KBM-7 (cell line): Measurements from ENCODE around the gene CENPF.
"Not testable (repeated sequence)": the region's sequence is repeated elsewhere in the genome, so short reads cannot be mapped to it uniquely, and the experiment has no call there.

Experiments
- DNase-seq: peaks from one replicate; pipeline ENCODE4 v3.0.0-alpha.2; 2015
- in situ Hi-C: fragments of 300-500 bp; cut with MboI; formaldehyde crosslinking; loops from 2 replicates; pipeline ENCODE4 v1.14.3; 2020; ENCODE audit warnings: low sequenced_read_pairs, low pct_unique_long_range_greater_than_20kb, mixed read lengths

CENPF gene

GRCh38 chr1:214583113-214583512 is 19.9 kb upstream of the CENPF start:
- no peak for DNase-seq
- in situ Hi-C loops: loop anchor here (25.0 kb wide), 1 partner anchor 246 kb away; no protein-coding TSS in a partner anchor

- DNase-seq: no peak
- in situ Hi-C loops: loop anchor here (25.0 kb wide), 1 partner anchor 247 kb away; no protein-coding TSS in a partner anchor
These were observed 19.0 kb upstream of the CENPF start for GRCh38 chr1:214583824-214584554.

- in situ Hi-C loops: loop anchor here (25.0 kb wide), 1 partner anchor 248 kb away; no protein-coding TSS in a partner anchor
- peak; percentile 56 for DNase-seq
These were observed 17.9 kb upstream of the CENPF start for GRCh38 chr1:214584805-214585766.

- no peak for DNase-seq
- in situ Hi-C loops: loop anchor here (25.0 kb wide), 1 partner anchor 249 kb away; no protein-coding TSS in a partner anchor
These were observed 16.4 kb upstream of the CENPF start for GRCh38 chr1:214586621-214587020.

GRCh38 chr1:214587165-214587564 is 15.8 kb upstream of the CENPF start:
- in situ Hi-C loops: loop anchor here (25.0 kb wide), 1 partner anchor 250 kb away; no protein-coding TSS in a partner anchor

GRCh38 chr1:214588963-214589597 is 13.9 kb upstream of the CENPF start:
- in situ Hi-C loops: loop anchor here (25.0 kb wide), 1 partner anchor 252 kb away; no protein-coding TSS in a partner anchor
- DNase-seq: no peak

More at GRCh38 chr1:214587165-214587564, 15.8 kb upstream of the CENPF start:
- no peak for DNase-seq

- in situ Hi-C loops: loop anchor here (25.0 kb wide), 1 partner anchor 253 kb away; no protein-coding TSS in a partner anchor
These were observed 12.3 kb upstream of the CENPF start for GRCh38 chr1:214590696-214591095.

GRCh38 chr1:214591918-214592317 is 11.1 kb upstream of the CENPF start:
- not testable (repeated sequence) for DNase-seq
- in situ Hi-C loops: loop anchor here (25.0 kb wide), 1 partner anchor 255 kb away; no protein-coding TSS in a partner anchor

More at GRCh38 chr1:214590696-214591095, 12.3 kb upstream of the CENPF start:
- DNase-seq: no peak

GRCh38 chr1:214593158-214593557 is 9.8 kb upstream of the CENPF start:
- no peak for DNase-seq
- in situ Hi-C loops: loop anchor here (25.0 kb wide), 1 partner anchor 256 kb away; no protein-coding TSS in a partner anchor

- peak; percentile 37 for DNase-seq
- in situ Hi-C loops: no loop called here
These were observed 841 bp downstream of the CENPF start for GRCh38 chr1:214603819-214604252.

GRCh38 chr1:214604523-214604922 is 1.5 kb downstream of the CENPF start:
- DNase-seq: no peak
- in situ Hi-C loops: no loop called here

- in situ Hi-C loops, DNase-seq: not testable (repeated sequence)
These were observed 2.5 kb downstream of the CENPF start for GRCh38 chr1:214605484-214605883.

GRCh38 chr1:214605933-214606925 is 3.2 kb downstream of the CENPF start:
- DNase-seq, in situ Hi-C loops: not testable (repeated sequence)

GRCh38 chr1:214607492-214608215 is 4.7 kb downstream of the CENPF start:
- in situ Hi-C loops: not testable (repeated sequence)

GRCh38 chr1:214608216-214608783 is 5.3 kb downstream of the CENPF start:
- in situ Hi-C loops, DNase-seq: not testable (repeated sequence)

More at GRCh38 chr1:214607492-214608215, 4.7 kb downstream of the CENPF start:
- DNase-seq: not testable (repeated sequence)

- DNase-seq, in situ Hi-C loops: not testable (repeated sequence)
These were observed 5.8 kb downstream of the CENPF start for GRCh38 chr1:214608817-214609216.

- DNase-seq: no peak
- in situ Hi-C loops: no loop called here
These were observed 6.7 kb downstream of the CENPF start for GRCh38 chr1:214609692-214610091.
